ENCODE measurements around the gene LYL1.
A peak's percentile ranks its signal among the peaks of the same experiment; 100 is the strongest.

LYL1 gene

GRCh38 chr19:13051557-13052165 is 51.0 kb downstream of the LYL1 start:
- Histone ChIP-seq H3K9me3 (ENCODE audit: control insufficient read depth, low read length) (no peaks in the 10 kb centered on the region), H3K36me3 (ENCODE audit: control insufficient read depth, insufficient read depth, low read length) (peaks cover 5% of the 10 kb centered on the region), H3K4me1 (ENCODE audit: control insufficient read depth, insufficient read depth, low read length) (peaks cover 64% of the 10 kb centered on the region), H3K9ac (ENCODE audit: low read length) (peak overlapping the region; percentile 38), H3K4me3 (ENCODE audit: low read length) (no peak overlapping the region), H3K27me3 (ENCODE audit: control insufficient read depth, insufficient read depth, low read length) (no peaks in the 10 kb centered on the region)

GRCh38 chr19:13050274-13050673 is 52.4 kb downstream of the LYL1 start:
- Histone ChIP-seq H3K9ac (ENCODE audit: low read length) (no peak overlapping the region), H3K4me1 (ENCODE audit: control insufficient read depth, insufficient read depth, low read length) (peaks cover 59% of the 10 kb centered on the region), H3K9me3 (ENCODE audit: control insufficient read depth, low read length) (no peaks in the 10 kb centered on the region)

More at GRCh38 chr19:13050274-13050673, 52.4 kb downstream of the LYL1 start:
- Histone ChIP-seq H3K36me3 (ENCODE audit: control insufficient read depth, insufficient read depth, low read length) (peaks cover 5% of the 10 kb centered on the region), H3K4me3 (ENCODE audit: low read length) (no peak overlapping the region), H3K27me3 (ENCODE audit: control insufficient read depth, insufficient read depth, low read length) (no peaks in the 10 kb centered on the region)
